ENCODE data around the gene CNTRL.

DNA sequence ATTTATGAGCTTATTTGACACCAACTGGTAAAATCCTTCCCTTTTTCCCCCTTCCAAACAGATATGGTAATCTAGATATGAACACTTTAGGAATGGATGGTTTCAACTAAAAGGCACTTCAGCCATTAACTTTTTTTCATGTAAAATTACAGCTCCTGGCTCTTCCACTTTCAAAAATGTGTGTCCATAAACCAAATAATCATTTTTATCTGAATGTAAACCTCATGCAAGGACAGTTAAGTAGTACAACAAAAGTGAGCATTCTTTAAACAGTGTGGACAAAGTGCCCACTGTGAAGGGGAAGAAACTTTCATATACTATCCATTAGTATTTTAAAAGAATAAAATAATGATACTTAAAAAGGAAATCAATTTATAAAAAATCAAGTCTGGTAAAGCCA lies 109.7 kb downstream of the CNTRL start:
- TF ChIP-seq, protein P1, sequence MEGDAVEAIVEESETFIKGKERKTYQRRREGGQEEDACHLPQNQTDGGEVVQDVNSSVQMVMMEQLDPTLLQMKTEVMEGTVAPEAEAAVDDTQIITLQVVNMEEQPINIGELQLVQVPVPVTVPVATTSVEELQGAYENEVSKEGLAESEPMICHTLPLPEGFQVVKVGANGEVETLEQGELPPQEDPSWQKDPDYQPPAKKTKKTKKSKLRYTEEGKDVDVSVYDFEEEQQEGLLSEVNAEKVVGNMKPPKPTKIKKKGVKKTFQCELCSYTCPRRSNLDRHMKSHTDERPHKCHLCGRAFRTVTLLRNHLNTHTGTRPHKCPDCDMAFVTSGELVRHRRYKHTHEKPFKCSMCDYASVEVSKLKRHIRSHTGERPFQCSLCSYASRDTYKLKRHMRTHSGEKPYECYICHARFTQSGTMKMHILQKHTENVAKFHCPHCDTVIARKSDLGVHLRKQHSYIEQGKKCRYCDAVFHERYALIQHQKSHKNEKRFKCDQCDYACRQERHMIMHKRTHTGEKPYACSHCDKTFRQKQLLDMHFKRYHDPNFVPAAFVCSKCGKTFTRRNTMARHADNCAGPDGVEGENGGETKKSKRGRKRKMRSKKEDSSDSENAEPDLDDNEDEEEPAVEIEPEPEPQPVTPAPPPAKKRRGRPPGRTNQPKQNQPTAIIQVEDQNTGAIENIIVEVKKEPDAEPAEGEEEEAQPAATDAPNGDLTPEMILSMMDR (IDR thresholded peaks at IDR 0.05): no peak
- no peak for TF ChIP-seq POLR2A (IDR thresholded peaks at IDR 0.05)
